CD4-positive, alpha-beta T cell treated with Interleukin-12 subunit alpha and Interleukin-12 subunit beta, for 1 hour (primary cell): ENCODE measurements around the gene LAS1L.
"Not testable (repeated sequence)": the region's sequence is repeated elsewhere in the genome, so short reads cannot be mapped to it uniquely, and the experiment has no call there.

Experiments used
- DNase-seq: peaks from one replicate; pipeline ENCODE4 v3.0.0-alpha.2; 2020

The LAS1L gene

DNA sequence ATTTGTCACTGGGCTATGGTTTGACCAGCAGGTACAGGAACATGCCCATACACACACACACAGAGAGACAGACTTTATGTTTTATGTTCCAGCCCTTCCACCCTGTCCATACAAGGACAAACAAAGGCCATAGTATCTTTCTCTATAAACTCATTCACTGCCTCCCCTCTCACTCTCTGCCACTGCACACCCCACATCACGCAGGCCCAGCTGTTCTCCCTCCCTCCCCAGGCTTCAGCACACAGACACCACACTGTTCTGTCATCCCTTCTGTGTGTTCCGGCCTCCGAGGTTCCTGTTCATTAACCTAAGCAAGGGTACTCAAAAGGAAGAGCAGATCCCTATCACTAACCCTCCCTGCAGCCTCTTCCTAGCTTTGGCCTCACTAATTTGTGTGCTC lies 17.8 kb downstream of the LAS1L start:
- no peak for DNase-seq

DNA sequence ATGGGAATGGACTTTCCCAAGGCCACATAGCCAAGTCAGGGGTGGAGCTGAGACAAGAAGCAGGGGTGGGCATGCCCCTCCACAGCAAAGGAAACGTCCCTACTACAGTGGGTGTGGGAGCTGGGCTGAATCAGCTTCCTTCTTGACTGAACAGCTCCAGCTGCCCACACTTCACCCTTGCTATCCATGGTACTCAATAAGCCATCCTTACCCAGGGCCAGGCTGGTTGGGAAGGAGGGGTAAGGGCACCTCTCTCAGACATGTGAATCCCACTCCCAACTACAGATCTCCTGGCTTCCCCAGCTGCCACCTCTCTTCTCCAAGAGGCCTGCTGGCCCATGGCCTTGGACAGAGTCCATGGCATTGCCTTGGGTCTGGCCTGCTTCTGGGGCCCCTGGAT lies 21.0 kb downstream of the LAS1L start:
- no peak for DNase-seq

DNA sequence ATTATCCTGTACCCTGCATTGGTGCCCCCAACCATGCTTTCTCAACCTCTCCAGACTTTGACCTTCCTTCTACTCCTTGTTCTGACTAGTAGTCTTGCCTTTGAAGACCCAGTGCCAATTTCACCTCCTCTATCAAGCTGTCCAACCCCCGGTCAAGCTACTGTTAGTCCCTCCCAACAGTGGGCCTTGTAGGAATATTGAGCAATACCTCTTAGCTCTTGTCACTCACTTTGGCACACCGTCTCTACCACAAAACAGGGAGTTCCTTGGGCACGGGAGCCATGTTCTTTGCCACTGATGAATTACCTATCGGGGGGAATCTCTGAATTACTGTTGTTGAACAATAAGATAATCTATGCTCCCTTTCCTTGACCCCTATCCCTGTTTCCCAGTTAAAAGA lies 25.2 kb downstream of the LAS1L start:
- no peak for DNase-seq

DNA sequence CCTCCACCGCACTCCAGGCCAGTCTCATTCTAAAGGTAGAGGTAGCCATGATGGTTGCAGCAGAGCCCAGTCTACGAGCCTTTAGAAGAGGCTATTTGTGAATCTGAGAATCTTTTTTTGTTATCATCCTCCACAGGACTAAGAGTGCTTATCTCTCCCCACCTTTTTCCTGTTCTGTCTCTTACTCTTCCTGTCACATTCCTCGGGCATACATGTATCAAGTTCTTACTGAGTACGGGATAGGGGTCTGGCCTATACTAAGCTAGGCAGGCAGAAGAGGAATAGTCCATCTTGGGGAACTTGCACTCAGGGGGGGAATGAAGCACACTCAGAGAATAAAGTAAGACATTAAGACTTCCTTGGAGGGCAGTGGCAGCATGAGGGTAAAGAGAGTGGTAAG lies 25.7 kb downstream of the LAS1L start:
- DNase-seq, result no peak

DNA sequence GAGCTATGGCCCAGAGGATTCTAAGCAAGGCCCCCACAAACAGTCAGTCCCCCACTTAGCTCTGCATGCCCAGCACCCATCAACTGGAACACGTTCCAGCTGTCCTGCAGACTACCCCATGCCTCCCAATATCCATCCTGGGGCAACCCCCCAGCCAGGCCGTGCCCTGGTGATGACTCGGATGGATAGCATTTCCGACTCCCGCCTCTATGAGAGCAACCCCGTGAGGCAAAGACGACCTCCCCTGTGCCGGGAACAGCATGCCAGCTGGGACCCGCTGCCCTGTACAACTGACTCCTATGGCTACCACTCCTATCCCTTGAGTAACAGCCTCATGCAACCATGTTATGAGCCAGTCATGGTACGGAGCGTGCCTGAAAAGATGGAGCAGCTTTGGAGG lies 32.0 kb downstream of the LAS1L start:
- DNase-seq, result no peak

DNA sequence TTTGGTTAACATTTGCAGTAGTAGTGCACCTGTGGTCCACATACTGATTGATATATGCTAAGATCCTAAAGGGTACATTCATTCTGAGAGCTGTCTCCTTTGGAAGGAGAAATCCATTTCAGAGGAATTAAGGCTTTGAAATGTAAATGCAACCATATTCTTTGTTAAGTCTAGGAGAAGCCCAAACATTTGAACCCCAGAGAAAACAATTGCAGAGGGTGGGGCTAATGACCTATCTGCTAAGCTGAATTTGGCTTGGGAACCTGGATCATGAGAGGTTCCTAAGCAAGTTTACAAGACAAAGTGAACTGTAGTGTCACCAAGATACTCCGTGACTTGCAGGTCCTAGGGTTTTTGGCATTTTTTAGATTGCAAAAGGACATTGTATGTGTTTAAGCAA lies 41.2 kb downstream of the LAS1L start:
- DNase-seq, result no peak

DNA sequence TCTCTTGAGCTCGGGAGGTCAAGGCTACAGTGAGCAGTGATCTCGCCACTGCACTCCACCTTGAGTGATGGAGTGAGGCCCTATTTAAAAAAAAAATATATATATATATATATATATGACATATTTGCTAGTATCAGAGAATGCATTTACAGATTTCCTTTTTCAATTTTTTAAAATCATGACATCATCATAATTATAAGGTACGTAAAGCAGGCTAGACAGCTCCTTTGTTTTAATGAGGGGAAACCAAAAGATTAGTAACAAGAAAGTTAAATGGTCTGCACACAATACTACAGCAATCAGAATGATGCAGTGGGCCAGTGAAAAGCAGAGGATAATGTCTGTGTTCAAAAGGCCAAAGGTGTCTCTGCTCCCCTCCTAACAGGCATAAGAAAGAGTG lies 43.0 kb downstream of the LAS1L start:
- DNase-seq, result no peak

DNA sequence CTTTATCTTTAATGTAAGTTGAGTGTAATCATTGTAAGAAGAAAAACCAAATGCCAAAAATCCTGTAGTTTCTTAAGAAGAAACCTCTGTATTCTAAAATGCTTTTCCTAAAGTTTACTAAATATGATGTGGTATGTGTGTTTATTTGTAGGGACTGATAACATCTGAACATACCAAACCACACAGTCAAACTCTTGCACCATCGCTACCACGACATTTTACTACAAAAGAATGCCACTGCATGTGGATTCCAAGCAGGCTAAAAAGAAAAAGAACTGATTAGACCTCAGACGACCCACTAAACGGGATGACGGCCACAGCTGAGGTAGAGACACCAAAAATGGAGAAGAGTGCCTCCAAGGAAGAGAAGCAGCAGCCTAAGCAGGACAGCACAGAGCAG lies 46.1 kb downstream of the LAS1L start:
- DNase-seq, result no peak

DNA sequence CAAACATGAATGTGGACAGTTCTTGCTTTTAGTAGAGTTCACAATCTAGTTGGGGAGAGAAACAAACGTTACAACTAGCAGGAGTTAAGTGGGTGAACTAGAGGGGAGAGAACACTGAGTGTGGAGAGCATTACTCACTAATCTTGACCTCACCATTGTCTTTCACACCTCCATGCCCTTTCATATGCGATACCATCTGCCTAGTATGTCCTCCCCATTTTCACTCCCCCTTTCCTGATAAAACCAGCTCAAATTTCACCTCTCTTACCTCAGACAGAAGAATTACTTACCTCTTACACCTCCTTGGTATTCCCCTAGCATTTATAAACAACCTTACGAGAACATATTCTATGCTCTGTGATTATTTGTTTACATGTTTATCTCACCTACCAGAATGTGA lies 53.6 kb downstream of the LAS1L start:
- no peak for DNase-seq

DNA sequence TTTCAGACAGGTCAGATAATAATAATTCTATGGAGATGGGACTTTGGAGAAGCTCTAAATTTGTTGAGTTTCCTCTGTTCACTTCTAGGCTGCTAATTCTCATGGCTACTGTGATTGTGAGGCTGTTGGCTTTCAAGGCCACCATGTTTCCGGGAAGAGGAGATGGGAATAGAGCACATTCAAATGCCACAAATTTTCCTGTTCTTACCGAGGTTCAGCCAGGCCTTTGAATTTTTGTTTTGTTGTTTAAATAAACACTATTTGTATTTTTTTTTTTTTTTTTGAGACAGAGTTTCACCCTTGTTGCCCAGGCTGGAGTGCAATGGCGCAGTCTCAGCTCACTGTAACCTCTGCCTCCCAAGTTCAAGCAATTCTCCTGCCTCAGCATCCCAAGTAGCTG lies 55.5 kb downstream of the LAS1L start:
- DNase-seq, result not testable (repeated sequence)

DNA sequence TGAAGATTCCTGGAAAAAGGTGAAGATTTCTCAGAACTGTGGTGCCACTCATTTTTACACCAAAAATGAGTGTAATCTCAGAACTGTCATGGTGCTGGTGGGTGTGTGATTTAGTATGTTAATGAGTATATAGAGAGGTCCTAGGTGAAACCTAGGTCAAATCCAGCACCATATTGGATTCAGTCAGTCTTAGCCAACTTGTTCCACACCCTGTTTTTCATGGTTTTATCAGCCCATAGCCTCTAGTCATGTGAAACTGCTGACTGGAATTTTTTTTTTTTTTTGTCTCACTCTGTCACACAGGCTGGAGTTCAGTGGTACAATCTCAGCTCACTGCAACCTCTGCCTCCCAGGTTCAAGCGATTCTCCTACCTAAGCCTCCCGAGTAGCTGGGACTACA lies 58.0 kb downstream of the LAS1L start:
- no peak for DNase-seq

DNA sequence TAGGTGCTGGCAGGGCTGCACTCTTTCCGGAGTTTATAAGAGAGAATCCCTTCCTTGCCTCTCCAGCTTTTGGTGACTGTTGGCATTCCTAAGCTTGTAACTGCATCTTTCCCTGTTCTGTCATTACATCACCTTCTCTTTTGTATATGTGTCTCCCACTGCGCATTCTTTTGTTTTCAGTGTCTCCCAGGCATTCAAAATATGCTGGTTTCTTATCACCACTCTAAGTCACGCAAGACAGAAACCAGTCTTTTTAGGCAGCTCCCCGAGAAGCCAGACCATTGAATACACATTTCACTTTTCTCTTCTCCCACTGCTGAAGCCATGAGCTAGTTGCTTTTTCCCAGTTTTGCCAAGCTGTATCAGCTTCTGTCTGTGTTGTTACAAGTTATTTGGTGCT lies 71.0 kb downstream of the LAS1L start:
- DNase-seq, result no peak
